ENCODE measurements around the gene MFF.

- TF ChIP-seq EZH2 (IDR thresholded peaks at IDR 0.05) (no peak), POLR2AphosphoS5 (IDR thresholded peaks at IDR 0.05; ENCODE audit: borderline replicate concordance, low read depth, low read length) (no peak)
Measured at GRCh38 chr2:227370092-227370491, 45.0 kb downstream of the MFF start.

Data from SK-N-MC (cell line).